LNCaP clone FGC (cell line): ENCODE data around the gene PSMC3.

Experiments
- DNase-seq: peaks from one replicate; pipeline ENCODE4 v3.0.0-alpha.2; 2011; ENCODE audit warnings: low read depth
- H3K4me3 ChIP-seq: 2 replicates; pipeline ENCODE4 v1.5.1; 2011; ENCODE audit warnings: mild to moderate bottlenecking, low read depth, low read length, control low read depth
- TF ChIP-seq, protein P1 (sequence below): IDR thresholded peaks from 2 replicates; pipeline ENCODE4 v1.5.1; 2012; ENCODE audit warnings: mild to moderate bottlenecking; ENCODE audit not compliant: control insufficient read depth, insufficient read depth; ENCODE audit errors: extremely low read depth

PSMC3 gene

DNA sequence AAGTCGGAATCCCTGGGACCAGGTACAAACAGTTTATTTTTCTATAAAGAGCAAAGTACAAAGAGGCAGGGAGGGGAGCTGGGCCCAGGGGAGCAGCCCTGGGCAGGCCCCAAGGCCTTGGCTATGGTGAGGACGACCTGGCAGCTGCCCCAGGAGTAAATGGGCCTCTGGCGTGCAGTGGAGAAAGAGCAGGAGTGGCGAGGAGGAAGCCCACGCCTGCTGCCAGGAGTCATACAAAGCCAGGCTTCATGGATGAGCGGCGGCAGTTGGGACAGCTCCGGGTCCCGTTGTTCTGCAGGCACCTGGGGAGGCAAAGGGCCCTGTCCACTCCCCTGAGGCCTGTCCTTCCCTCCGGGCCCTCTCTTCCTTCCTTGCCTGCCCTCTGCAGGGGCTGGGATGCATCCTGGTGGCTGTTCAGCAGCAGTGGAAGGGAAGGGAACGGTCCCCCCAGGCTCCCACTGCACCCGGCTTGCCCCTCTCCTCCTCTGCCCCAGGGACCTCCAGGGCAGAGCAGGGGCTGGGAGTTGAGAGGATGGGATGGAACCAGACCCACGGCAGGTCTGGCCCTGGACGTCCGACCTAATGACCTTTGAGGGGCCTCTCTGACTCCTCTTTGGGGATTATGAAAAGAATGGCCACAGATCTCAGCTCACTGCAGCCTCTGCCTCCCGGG lies 11.6 kb upstream of the PSMC3 start:
- TF ChIP-seq, protein P1, sequence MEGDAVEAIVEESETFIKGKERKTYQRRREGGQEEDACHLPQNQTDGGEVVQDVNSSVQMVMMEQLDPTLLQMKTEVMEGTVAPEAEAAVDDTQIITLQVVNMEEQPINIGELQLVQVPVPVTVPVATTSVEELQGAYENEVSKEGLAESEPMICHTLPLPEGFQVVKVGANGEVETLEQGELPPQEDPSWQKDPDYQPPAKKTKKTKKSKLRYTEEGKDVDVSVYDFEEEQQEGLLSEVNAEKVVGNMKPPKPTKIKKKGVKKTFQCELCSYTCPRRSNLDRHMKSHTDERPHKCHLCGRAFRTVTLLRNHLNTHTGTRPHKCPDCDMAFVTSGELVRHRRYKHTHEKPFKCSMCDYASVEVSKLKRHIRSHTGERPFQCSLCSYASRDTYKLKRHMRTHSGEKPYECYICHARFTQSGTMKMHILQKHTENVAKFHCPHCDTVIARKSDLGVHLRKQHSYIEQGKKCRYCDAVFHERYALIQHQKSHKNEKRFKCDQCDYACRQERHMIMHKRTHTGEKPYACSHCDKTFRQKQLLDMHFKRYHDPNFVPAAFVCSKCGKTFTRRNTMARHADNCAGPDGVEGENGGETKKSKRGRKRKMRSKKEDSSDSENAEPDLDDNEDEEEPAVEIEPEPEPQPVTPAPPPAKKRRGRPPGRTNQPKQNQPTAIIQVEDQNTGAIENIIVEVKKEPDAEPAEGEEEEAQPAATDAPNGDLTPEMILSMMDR: no peak
- H3K4me3 ChIP-seq: no peak overlapping the region
- no peak for DNase-seq

GRCh38 chr11:47437218-47437745 lies 11.0 kb upstream of the PSMC3 start:
- no peak overlapping the region for H3K4me3 ChIP-seq
- no peak for DNase-seq
- TF ChIP-seq, protein P1: no peak

DNA sequence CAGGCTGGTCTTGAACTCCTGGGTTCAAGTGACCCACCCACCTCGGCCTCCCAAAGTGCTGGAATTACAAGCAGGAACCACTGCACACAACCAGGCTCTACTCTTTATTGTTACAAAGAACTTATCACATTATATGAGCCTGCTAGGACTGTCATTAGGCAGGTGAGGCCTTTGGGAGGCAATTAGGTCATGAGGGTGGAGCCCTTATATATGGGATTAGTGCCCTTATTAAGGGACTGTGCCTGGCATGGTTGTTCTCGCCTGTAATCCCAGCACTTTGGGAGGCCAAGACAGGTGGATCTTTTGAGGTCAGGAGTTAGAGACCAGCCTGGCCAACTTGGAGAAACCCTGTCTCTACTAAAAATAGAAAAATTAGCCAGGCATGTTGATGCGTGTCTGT lies 10.5 kb upstream of the PSMC3 start:
- DNase-seq: no peak
- TF ChIP-seq, protein P1: no peak
- no peak overlapping the region for H3K4me3 ChIP-seq

GRCh38 chr11:47435687-47436086 lies 9.4 kb upstream of the PSMC3 start:
- TF ChIP-seq, protein P1: no peak
- no peak for DNase-seq
- no peak overlapping the region for H3K4me3 ChIP-seq

GRCh38 chr11:47434011-47434786 lies 8.0 kb upstream of the PSMC3 start:
- no peak for DNase-seq
- no peak overlapping the region for H3K4me3 ChIP-seq
- TF ChIP-seq, protein P1: no peak

GRCh38 chr11:47433157-47433556 lies 6.9 kb upstream of the PSMC3 start:
- TF ChIP-seq, protein P1: no peak
- DNase-seq: no peak
- no peak overlapping the region for H3K4me3 ChIP-seq
